ENCODE measurements around the gene GABRB1.

- TF ChIP-seq POLR2A (IDR thresholded peaks at IDR 0.05) (no peak), CTCF (IDR thresholded peaks at IDR 0.05) (no peak)
Measured at GRCh38 chr4:47101453-47101852, 70.1 kb downstream of the GABRB1 start.

Measured in adrenal gland (tissue), 5 donors.